ENCODE results near the gene CHRM1.

DNA sequence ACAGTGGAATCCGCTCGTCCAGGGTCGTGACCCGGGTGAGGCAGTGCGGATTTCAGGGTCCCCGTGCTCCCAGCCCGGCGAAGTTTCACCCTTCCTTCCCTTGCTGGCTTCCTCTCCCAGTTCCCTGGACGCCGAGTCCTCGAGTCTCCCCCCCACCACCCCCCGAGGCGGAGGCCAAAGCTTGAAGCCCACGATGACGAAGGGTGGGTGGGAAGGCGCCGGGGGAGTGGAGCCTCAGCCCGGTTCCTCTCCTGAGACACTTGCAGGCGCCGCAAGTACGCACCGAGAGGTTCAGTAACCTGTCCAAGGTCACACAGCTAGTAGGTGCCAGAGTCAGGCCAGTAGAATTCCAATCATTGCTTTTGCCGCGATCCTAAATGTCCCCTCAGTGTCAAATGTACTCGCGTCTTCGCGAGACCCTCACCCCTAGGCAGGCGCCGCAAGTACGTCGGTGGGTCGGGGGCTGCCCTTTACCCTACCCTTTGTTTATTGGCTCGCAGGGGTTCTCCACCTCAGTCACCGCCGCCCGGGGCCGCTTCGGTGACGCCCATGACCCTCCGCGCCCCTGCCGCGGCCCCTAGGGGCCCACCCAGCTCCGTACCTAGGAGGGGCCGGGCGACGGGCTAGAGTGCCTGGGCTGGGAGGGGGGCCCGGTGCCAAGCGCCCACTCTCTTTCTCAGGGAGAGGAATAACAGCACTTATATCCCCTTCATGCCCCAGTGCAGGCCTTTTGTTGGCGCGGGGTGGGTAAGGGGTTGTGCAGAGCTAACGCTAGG is 5.7 kb upstream of the CHRM1 start:
- TF ChIP-seq CTCF (conservative IDR thresholded peaks at IDR 0.05; ENCODE audit: low read depth, low read length) (no peak), EZH2phosphoT487 (IDR thresholded peaks at IDR 0.05; ENCODE audit: borderline replicate concordance, low read length) (no peak), EZH2 (IDR thresholded peaks at IDR 0.05; ENCODE audit: low read length, unreplicated experiment) (no peak)
